Smooth muscle cell (in vitro differentiated cells): ENCODE measurements around the gene ZNF543. TPM values are rescaled to one million over a fixed set of nuclear protein-coding genes. Genes with fewer than 3 reads are reported as not detected.

Experiments used
- DNase-seq: peaks from one replicate; lab custom pipeline; 2025; ENCODE audit not compliant: unreplicated experiment; lab: John Stamatoyannopoulos, UW
- H2AFZ ChIP-seq: fragments of 200-600 bp; sonication (generic); 2 replicates; pipeline ENCODE4 v1.6.0; 2016; ENCODE audit warnings: antibody characterized with exemption, low read depth, mild to moderate bottlenecking
- H3F3A ChIP-seq: fragments of 200-600 bp; sonication (generic); 2 replicates; pipeline ENCODE4 v1.6.0; 2017; ENCODE audit warnings: antibody characterized with exemption, low read depth
- H3K27ac ChIP-seq: fragments of 200-600 bp; sonication (generic); 2 replicates; pipeline ENCODE4 v1.5.1; 2016; ENCODE audit warnings: low read depth, mild to moderate bottlenecking
- H3K27me3 ChIP-seq: fragments of 200-600 bp; sonication (generic); 2 replicates; pipeline ENCODE4 v1.6.1; 2016; ENCODE audit warnings: low read depth, mild to moderate bottlenecking
- H3K36me3 ChIP-seq: fragments of 200-600 bp; sonication (generic); 2 replicates; pipeline ENCODE4 v1.5.1; 2016; ENCODE audit warnings: low read depth
- H3K4me1 ChIP-seq: fragments of 200-600 bp; sonication (generic); 2 replicates; pipeline ENCODE4 v1.5.1; 2016; ENCODE audit warnings: low read depth
- H3K4me2 ChIP-seq: fragments of 200-600 bp; sonication (generic); 2 replicates; pipeline ENCODE4 v1.6.0; 2016; ENCODE audit warnings: mild to moderate bottlenecking
- H3K4me3 ChIP-seq: fragments of 200-600 bp; sonication (generic); 2 replicates; pipeline ENCODE4 v1.5.1; 2016; ENCODE audit warnings: mild to moderate bottlenecking
- H3K79me2 ChIP-seq: fragments of 200-600 bp; sonication (generic); 2 replicates; pipeline ENCODE4 v1.6.0; 2016; ENCODE audit warnings: low read depth, mild to moderate bottlenecking
- H3K9ac ChIP-seq: fragments of 200-600 bp; sonication (generic); 2 replicates; pipeline ENCODE4 v1.6.0; 2016; ENCODE audit warnings: low read depth
- H3K9me3 ChIP-seq: fragments of 200-600 bp; sonication (generic); replicated peaks from 2 replicates; pipeline ENCODE4 v1.5.1; 2016; ENCODE audit warnings: low read depth
- H4K20me1 ChIP-seq: fragments of 200-600 bp; sonication (generic); 2 replicates; pipeline ENCODE4 v1.6.0; 2016; ENCODE audit warnings: low read depth
- whole genome bisulfite sequencing: methylation state at CpG from one replicate; pipeline ENCODE4 v1.1.7; 2016; ENCODE audit warnings: low lambda C conversion rate; 5-methylcytosine and 5-hydroxymethylcytosine counted together
- polyA plus RNA-seq: library from polyadenylated mRNA; unstranded; fragments of >200 nt; fragmentation: Nextera tagmentation; extraction: Ambion mirVana; gene quantifications from 2 replicates; pipeline ENCODE4 v1.2.1, GENCODE V29; 2016
- total RNA-seq: library from RNA; depleted of rRNA; stranded (reverse); fragments of >200 nt; gene quantifications from 2 replicates; pipeline ENCODE4 v1.2.3, GENCODE V29; 2014
- TF ChIP-seq, protein P1 (sequence below): fragments of 200-600 bp; sonication (generic); IDR thresholded peaks from 2 replicates; pipeline ENCODE4 v1.5.1; 2017; ENCODE audit warnings: borderline replicate concordance, mild to moderate bottlenecking, antibody characterized with exemption; ENCODE audit not compliant: insufficient read depth, poor library complexity, severe bottlenecking

The ZNF543 gene
- total and polyA plus RNA-seq, 2 experiments from 2014 or later: 1.1 to 5.1 TPM

DNA sequence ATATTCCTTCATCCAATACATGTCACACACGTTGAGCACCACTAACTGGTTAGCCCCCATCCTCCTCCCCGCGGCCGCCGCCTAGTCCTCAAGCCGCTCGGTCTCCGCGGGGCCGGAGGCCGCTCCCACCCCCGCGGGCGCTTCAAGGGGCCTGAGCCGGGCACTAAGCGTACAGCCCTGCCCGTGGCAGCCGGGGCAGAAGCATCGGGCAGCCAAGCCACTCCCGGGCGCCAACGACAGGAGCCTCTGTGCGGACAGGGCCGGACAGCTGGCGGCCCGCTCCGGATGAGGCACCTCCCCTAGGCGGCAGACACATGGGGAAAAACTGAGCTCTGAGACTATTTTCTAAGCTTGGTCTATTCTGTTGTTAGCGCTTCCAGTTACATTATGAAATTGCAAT is 2.8 kb upstream of the ZNF543 start:
- Histone ChIP-seq H3K27ac (no peak overlapping the region), H2AFZ (no peak overlapping the region), H3K4me2 (peak overlapping the region; percentile 48)

DNA sequence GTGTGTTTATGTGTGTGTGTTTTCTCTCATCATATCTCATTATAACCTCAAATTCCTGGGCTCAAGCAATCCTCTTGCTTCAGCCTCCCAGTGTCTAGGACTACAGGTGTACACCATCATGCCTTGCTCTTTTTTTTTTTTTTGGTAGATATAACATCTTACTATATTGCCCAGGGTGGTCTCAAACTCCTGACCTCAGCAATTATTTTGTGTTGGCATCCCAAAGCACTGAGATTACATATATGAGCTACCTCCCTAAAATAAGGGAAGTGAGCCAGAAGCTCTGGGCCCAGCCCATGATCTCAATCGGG is 448 bp upstream of the ZNF543 start:
- 0% methylated on average over 1 of the region's 1 CpG for WGBS
- Histone ChIP-seq H3K4me3 (peak overlapping the region; percentile 94), H3K9me3 (no peaks in the 10 kb centered on the region), H3K36me3 (peaks cover 5% of the 10 kb centered on the region), H2AFZ (peak overlapping the region; percentile 85), H3K27ac (peak overlapping the region; percentile 80), H3K9ac (peak overlapping the region; percentile 96), H3K4me1 (peaks cover 13% of the 10 kb centered on the region), H3K27me3 (peaks cover 28% of the 10 kb centered on the region), H3F3A (no peaks in the 10 kb centered on the region), H3K4me2 (peak overlapping the region; percentile 99), H4K20me1 (no peaks in the 10 kb centered on the region), H3K79me2 (peaks cover 26% of the 10 kb centered on the region)
- TF ChIP-seq, protein P1, sequence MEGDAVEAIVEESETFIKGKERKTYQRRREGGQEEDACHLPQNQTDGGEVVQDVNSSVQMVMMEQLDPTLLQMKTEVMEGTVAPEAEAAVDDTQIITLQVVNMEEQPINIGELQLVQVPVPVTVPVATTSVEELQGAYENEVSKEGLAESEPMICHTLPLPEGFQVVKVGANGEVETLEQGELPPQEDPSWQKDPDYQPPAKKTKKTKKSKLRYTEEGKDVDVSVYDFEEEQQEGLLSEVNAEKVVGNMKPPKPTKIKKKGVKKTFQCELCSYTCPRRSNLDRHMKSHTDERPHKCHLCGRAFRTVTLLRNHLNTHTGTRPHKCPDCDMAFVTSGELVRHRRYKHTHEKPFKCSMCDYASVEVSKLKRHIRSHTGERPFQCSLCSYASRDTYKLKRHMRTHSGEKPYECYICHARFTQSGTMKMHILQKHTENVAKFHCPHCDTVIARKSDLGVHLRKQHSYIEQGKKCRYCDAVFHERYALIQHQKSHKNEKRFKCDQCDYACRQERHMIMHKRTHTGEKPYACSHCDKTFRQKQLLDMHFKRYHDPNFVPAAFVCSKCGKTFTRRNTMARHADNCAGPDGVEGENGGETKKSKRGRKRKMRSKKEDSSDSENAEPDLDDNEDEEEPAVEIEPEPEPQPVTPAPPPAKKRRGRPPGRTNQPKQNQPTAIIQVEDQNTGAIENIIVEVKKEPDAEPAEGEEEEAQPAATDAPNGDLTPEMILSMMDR: no peak
- DNase-seq: no peak

More for the DNA sequence above, 2.8 kb upstream of the ZNF543 start:
- DNase-seq: no peak
- peaks cover 22% of the 10 kb centered on the region for H3K79me2 ChIP-seq
- 54% methylated on average over 29 of the region's 29 CpGs for WGBS
- TF ChIP-seq, protein P1: no peak
- H3K9ac ChIP-seq: no peak overlapping the region
- H3K27me3 ChIP-seq: peaks cover 32% of the 10 kb centered on the region
- no peaks in the 10 kb centered on the region for H4K20me1 ChIP-seq
- no peaks in the 10 kb centered on the region for H3F3A ChIP-seq
- peaks cover 13% of the 10 kb centered on the region for H3K4me1 ChIP-seq
- H3K9me3 ChIP-seq: no peaks in the 10 kb centered on the region
- H3K4me3 ChIP-seq: peak overlapping the region; percentile 19
- H3K36me3 ChIP-seq: no peaks in the 10 kb centered on the region

DNA sequence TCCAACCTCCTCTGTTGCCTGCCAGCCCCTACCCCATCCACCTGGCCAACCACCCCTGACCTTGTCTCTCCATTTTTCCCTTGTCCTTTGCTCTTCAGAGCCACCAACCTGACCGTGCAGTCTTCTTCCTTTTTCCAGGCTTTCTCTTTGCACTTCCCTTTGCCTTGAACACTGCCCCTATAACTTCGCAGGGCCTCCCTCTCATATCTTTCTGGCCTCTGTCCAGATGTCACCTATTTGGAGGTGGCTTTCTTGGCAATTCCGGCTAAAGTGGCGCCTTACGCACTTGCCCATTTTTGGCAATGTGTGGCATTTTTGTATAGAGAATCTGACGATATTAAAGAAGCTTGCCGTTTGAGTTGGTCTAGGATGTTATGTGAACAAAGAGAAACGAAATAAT is 844 bp downstream of the ZNF543 start:
- peaks cover 26% of the 10 kb centered on the region for H3K79me2 ChIP-seq
- TF ChIP-seq, protein P1: no peak
- no peak overlapping the region for H3K27ac ChIP-seq
- H3K4me1 ChIP-seq: peaks cover 13% of the 10 kb centered on the region
- H3K9ac ChIP-seq: peak overlapping the region; percentile 96
- H3K4me3 ChIP-seq: peak overlapping the region; percentile 94
- H3K27me3 ChIP-seq: peaks cover 16% of the 10 kb centered on the region
- no peaks in the 10 kb centered on the region for H4K20me1 ChIP-seq
- WGBS: 79% methylated on average over 8 of the region's 8 CpGs
- no peak overlapping the region for H2AFZ ChIP-seq
- no peaks in the 10 kb centered on the region for H3K9me3 ChIP-seq
- DNase-seq: no peak
- H3F3A ChIP-seq: no peaks in the 10 kb centered on the region
- H3K4me2 ChIP-seq: peak overlapping the region; percentile 99
- peaks cover 6% of the 10 kb centered on the region for H3K36me3 ChIP-seq

DNA sequence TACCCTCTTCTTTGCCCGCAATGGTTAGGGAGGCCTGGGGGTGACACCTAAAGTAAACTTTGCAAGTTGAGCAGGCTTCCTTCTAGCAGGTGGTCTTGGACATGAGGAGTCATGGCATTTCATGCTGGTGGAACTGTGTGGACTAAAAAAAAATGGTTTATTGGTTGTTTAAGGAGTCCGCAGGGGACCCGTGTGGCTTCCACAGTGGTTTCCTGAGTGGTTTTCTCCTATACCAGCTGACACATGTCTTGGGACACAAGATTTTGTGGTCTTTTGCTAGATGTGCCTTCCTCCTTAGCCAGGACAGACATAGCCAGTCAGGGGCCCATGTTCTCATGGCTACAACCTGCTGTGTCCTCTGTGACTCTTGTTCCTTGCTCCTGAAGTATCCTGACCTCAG is 1.5 kb downstream of the ZNF543 start:
- WGBS: 96% methylated on average over 3 of the region's 3 CpGs
- DNase-seq: no peak

More for the DNA sequence above, 1.5 kb downstream of the ZNF543 start:
- Histone ChIP-seq H3K4me1 (peaks cover 13% of the 10 kb centered on the region), H3K4me3 (peak overlapping the region; percentile 94), H3K9ac (no peak overlapping the region), H3F3A (no peaks in the 10 kb centered on the region), H4K20me1 (no peaks in the 10 kb centered on the region), H3K4me2 (peak overlapping the region; percentile 99), H2AFZ (no peak overlapping the region), H3K9me3 (no peaks in the 10 kb centered on the region), H3K79me2 (peaks cover 26% of the 10 kb centered on the region), H3K36me3 (peaks cover 6% of the 10 kb centered on the region), H3K27me3 (peaks cover 9% of the 10 kb centered on the region), H3K27ac (no peak overlapping the region)
- TF ChIP-seq, protein P1: no peak
